ENCODE measurements around the gene DNMBP. TPM values are rescaled to one million over a fixed set of nuclear protein-coding genes. Genes with fewer than 3 reads are reported as not detected.

The DNMBP gene
- total RNA-seq, 1 donor from 2014 or later: 7.7 TPM

- TF ChIP-seq CTCF (IDR thresholded peaks at IDR 0.05; ENCODE audit: borderline replicate concordance): no peak
- Histone ChIP-seq H3K4me3 (peak overlapping the region; percentile 31), H3K36me3 (no peaks in the 10 kb centered on the region), H3K27me3 (ENCODE audit: low read depth) (no peaks in the 10 kb centered on the region), H3K27ac (replicated peaks) (peak overlapping the region; percentile 61), H3K9me3 (replicated peaks) (no peaks in the 10 kb centered on the region), H3K4me1 (peaks cover 45% of the 10 kb centered on the region)
- intact Hi-C loops (cut with micrococcal nuclease): no loop called here
- no peak for DNase-seq
Observed at GRCh38 chr10:99927721-99928280, 81.9 kb downstream of the DNMBP start.

GRCh38 chr10:99926925-99927720, 82.6 kb downstream of the DNMBP start:
- intact Hi-C loops (cut with micrococcal nuclease): no loop called here
- H3K9me3 ChIP-seq (replicated peaks): no peaks in the 10 kb centered on the region
- peak overlapping the region; percentile 61 for H3K27ac ChIP-seq (replicated peaks)
- no peak for TF ChIP-seq CTCF (IDR thresholded peaks at IDR 0.05; ENCODE audit: borderline replicate concordance)
- DNase-seq: peak; percentile 66
- no peaks in the 10 kb centered on the region for H3K27me3 ChIP-seq (ENCODE audit: low read depth)
- peaks cover 43% of the 10 kb centered on the region for H3K4me1 ChIP-seq
- no peaks in the 10 kb centered on the region for H3K36me3 ChIP-seq
- H3K4me3 ChIP-seq: peak overlapping the region; percentile 31

GRCh38 chr10:99924451-99925255, 85.1 kb downstream of the DNMBP start:
- no peak for DNase-seq
- Histone ChIP-seq H3K27me3 (ENCODE audit: low read depth) (no peaks in the 10 kb centered on the region), H3K27ac (replicated peaks) (no peak overlapping the region), H3K4me1 (peaks cover 35% of the 10 kb centered on the region), H3K9me3 (replicated peaks) (no peaks in the 10 kb centered on the region), H3K36me3 (no peaks in the 10 kb centered on the region), H3K4me3 (no peak overlapping the region)
- TF ChIP-seq CTCF (IDR thresholded peaks at IDR 0.05; ENCODE audit: borderline replicate concordance): no peak
- intact Hi-C loops (cut with micrococcal nuclease): no loop called here

- no peaks in the 10 kb centered on the region for H3K9me3 ChIP-seq (replicated peaks)
- H3K4me1 ChIP-seq: peaks cover 25% of the 10 kb centered on the region
- no peaks in the 10 kb centered on the region for H3K36me3 ChIP-seq
- no peak overlapping the region for H3K27ac ChIP-seq (replicated peaks)
- no peak overlapping the region for H3K4me3 ChIP-seq
- no peak for DNase-seq
- no peaks in the 10 kb centered on the region for H3K27me3 ChIP-seq (ENCODE audit: low read depth)
- intact Hi-C loops (cut with micrococcal nuclease): no loop called here
- no peak for TF ChIP-seq CTCF (IDR thresholded peaks at IDR 0.05; ENCODE audit: borderline replicate concordance)
Observed at GRCh38 chr10:99921948-99922347, 87.8 kb downstream of the DNMBP start.

- intact Hi-C loops (cut with micrococcal nuclease): no loop called here
- Histone ChIP-seq H3K4me1 (peaks cover 18% of the 10 kb centered on the region), H3K27ac (replicated peaks) (no peak overlapping the region), H3K9me3 (replicated peaks) (no peaks in the 10 kb centered on the region), H3K36me3 (no peaks in the 10 kb centered on the region), H3K27me3 (ENCODE audit: low read depth) (no peaks in the 10 kb centered on the region), H3K4me3 (no peak overlapping the region)
- DNase-seq: no peak
- no peak for TF ChIP-seq CTCF (IDR thresholded peaks at IDR 0.05; ENCODE audit: borderline replicate concordance)
Observed at GRCh38 chr10:99920901-99921300, 88.8 kb downstream of the DNMBP start.
